ENCODE data around the gene TFDP2.
"Not testable (repeated sequence)": the region's sequence is repeated elsewhere in the genome, so short reads cannot be mapped to it uniquely, and the experiment has no call there.

The TFDP2 gene, protein sequence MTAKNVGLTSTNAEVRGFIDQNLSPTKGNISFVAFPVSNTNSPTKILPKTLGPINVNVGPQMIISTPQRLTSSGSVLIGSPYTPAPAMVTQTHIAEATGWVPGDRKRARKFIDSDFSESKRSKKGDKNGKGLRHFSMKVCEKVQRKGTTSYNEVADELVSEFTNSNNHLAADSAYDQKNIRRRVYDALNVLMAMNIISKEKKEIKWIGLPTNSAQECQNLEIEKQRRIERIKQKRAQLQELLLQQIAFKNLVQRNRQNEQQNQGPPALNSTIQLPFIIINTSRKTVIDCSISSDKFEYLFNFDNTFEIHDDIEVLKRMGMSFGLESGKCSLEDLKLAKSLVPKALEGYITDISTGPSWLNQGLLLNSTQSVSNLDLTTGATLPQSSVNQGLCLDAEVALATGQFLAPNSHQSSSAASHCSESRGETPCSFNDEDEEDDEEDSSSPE

DNA sequence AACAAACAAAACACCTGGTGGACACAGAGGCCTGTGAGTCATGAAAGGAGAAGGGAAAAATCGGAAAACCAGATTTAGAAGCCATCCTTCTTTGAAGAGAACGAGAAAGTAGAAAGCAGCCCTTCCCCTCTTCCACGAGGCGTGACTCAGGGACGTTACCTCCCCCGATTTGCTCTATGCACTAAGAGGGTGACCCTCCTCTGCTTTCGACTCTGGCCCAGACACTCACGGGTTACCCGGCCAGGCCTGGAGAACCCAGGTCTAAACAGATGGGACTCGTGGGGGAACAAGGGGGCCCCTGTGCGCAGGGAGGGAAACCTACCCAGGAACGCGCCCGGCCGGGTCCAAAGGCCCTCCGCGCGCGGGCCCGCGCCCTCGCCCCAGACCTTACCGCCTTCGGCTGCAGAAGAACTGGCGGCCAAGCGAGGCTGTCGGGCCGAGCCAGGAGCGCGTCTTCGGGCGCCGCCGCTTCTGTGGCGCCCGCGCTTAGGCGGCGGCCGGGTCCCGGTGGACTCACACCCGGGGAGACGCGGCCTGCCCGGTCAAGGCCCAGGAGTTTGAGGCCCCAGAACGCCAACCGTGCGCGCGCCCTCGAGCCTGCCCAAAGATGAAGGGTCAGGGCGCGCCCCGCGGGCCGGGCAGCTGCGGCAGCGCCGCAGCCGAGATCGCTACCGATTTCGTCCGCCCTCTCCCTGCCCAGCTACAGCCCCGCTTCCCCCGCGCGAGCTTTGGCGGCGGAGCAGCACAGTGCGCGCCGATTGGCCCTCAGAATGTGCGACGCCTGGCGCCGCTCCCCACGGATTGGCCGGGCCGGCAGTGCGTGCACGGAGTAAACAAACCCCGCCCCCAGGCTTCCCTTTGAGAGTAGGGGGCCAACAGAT lies at the start of gene TFDP2:
Gene TFDP2, minus strand, starts transcription at position 753 of the 881 bp plus-strand sequence. CDS start 47,795 bp downstream, outside the sequence.
- peak; percentile 76 for DNase-seq

DNA sequence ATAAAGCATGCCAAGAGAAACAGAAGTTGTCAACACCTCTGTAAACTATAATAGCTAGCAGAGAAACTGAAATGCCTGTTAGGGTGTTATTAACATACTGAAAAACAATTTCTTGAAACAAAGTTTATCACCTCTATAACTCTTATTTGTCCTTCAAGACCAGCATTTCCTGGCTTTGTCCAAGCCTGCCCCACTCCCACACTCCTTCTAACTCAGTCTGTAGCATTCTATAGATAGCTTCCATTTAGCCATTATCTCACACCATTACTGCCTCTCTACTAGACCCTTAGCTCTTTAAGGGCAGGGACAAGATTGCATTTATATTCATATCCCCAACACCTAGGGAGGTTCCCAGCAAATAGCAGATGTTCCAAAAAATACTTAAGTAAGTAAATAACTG lies 39.5 kb upstream of the TFDP2 start:
- no peak for DNase-seq

DNA sequence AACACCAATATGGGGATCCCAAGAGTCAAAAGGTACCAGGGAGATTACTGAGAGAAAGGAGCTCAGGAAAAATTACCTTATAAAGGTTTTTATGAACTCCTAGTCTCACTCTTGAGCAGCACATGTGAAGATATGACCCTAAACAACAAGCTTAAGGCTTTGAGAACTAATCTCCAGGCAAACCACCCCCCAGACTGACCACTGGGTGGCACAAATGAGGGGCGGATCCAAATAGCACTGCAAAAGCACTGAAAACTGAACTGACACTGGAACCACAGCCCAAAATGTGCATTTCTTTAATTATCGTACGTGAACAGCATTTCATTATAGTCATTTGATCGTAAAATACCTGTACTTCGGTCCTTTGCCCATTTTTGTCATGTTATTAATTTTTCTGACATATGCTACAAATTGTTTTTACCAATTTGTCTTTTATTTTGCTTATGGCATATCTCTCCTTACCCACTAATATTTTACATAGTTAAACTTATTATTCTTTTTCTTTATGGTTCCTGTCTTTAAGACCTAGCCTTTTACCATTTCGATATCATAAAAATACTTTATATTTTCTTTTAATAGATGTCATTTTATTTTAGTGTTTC lies 31.5 kb upstream of the TFDP2 start:
- no peak for DNase-seq

DNA sequence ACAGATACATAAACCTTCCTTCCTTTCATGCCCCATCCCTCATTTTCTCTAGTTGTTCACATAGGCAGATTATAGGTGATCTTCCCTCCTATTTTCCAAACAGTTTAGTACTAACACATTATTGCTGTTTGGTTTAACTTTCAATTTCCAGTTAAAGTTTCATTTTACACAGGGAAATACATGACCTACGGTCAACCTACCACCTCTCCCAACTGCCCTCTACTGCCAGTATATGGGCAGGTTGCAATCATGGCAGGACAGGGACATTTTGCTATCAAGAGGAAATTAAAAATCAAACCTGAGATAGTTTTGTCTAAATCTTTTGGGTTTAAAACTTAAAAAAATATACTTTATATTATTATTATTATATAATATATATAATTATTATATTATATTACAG lies 26.1 kb upstream of the TFDP2 start:
- DNase-seq: no peak

DNA sequence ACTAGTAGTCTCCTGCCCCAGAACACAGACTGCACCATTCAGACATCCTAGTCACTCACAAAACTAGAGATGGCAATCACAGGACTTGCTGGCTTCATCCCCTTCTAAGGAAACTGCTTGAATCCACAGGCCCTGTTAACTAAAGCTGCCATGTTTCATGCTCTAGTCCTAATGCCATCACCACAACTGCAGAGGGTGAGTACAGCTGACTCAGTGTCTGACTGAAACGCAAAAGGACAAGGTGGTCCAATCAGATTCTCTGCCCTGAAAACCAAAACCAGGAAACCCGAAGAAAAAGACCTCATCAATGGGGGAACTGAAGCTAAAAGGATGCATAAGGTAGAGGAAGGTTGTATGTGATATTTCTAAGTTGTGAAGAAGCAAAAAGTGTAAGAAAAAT lies 25.2 kb upstream of the TFDP2 start:
- DNase-seq: no peak

DNA sequence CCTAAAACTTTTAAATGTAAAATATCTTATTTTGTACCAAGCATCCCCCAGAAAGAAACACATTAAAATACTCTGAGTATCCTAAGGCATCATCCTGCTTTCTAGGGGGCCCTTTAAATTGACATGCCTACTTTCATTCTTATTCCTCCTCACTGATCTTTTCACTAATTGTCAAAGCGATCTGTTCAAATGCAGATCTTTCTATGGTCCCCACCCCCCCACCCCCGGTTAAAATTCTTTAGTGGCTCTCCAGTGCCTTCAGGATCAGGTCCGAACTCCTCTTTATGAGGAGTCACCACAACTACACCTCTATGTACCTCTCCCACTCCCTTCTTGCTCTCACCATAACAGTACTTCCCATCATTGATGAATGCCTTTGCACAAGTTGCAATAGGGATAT lies 19.2 kb upstream of the TFDP2 start:
- DNase-seq: no peak

DNA sequence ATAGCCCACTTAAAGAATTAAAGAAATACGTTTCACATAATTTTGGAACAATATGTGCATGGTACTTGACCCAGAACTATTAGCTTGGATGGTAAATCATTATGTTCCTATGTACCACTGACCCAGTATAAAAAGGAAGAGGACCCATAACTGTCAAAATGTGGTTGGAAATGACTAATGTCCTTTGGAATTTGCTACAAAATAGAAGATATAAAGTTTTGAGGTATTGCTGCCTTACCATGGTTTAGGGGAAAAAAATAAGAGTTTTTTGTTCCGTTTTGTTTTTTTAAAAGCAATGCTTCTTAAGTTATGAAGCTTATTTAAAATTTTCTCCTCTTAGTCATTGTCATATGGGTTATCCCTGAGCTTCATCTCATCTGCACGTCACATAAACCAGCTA lies 15.8 kb upstream of the TFDP2 start:
- DNase-seq: no peak

DNA sequence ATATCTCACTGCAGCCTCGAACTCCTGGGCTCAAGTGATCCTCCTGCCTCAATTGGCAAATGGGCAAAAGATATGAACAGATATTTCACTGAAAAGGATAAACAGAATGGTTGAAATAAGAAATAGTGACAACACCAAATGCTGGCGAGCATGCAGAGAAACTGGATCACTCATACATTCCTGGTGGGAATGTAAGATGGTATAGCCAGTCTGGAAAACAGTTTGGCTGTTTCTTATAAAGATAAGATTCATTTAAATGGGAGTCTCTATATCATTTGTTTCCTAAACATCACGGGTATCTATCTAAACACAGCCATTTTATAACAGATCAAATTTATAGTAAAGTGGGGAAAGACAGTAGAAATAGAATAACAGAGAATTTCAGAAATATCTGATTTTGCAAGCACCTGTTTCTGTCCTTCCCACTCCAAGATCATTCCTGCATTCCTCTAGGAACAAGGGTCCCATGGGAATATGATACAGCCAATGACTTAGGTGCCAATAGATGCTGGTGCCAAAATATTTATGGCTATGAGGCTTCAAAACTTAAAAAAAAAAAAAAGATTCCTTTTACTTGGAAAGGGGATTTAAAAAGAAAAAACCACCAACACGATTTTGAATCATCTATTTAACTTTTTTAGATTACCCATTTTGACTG lies 9.9 kb upstream of the TFDP2 start:
- no peak for DNase-seq

DNA sequence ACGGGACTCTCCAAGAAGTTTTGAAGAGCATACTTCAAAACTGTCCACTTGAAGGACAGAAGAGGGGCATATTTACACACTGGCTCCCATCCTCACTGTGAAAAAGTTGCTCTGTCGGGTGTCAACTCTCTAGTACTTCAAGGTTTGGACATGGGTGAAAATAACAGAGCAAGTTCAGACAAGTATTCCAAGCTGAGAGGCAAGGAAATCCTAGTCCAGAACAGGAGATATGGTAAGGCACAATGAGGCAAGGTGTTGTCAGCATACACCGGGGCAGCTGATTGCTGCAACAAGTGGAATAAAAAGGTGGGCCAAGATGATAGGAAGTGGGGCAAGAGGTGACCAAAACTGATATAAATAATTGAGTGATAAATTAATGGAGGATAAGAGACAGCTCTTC lies 4.8 kb upstream of the TFDP2 start:
- DNase-seq: no peak

DNA sequence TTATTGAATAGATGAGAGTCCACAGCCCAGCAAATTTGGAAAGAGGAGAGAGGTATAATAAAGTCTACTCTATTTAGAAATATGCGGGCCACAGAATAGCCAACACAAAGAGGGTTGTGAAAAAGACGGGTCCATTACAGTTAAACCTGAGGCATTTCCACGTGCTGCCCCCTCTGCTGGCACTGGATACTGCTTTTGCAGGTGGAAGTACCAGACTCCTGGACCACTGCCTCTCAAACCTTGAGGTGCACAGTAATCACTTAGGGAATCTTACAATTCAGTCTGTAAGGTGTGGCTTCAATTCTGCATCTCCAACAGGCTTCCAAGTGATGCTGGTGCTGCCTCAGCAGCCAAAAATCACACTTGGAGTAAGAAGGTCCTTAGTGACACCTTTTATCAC lies 3.0 kb upstream of the TFDP2 start:
- no peak for DNase-seq

DNA sequence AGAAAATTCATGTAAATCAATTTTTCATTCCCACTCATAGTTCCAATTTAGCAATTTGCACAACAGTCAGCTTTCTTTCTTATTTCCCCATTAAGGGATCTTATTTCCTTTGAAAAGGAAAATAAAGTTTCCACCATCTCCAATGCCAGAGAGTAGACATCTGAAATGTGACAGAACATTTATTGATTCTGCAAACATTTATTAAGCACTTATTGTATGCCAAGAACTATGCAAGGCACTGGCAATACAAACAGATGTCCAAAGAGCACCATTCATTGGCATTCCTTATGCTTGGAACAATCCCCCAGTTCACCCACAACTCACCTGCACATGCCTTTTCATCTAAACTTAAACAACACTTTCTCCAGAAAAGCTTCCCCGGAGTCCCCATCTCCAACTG lies 2.5 kb upstream of the TFDP2 start:
- no peak for DNase-seq

DNA sequence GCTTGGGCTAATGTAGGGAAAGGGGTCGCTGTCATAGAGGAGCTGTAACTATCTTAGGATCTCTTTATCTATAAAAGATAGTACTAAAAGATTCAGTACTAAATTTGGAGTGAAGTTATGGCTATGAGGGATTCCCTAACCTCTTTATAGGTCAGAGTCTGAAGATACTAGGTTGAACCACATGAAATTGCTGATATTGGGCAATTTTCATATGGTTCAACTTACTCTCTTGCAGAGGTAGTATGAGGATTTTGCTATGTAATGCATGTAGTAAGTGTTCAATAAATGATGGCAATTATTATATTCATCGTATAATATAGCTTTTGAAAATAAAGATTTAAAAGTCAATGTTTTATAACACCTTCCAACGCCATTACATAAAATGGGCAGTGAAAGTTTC lies 1.9 kb upstream of the TFDP2 start:
- DNase-seq: no peak

DNA sequence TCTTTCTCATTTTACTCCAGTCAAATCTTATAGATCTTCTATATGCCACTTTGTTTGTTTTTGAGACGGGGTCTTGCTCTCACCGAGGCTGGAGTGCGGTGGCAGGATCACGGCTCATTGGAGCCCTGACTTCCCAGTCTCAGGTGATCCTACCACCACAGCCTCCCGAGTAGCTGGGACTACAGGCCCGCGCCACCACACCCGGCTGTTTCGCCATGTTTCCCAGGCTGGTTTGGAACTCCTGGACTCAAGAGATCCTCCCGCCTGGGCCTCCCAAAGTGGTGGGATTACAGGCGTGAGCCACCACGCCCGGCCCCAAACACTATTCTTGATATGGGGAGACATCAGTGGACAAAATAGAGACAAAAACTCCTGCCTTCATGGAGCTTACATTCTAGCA lies 927 bp upstream of the TFDP2 start:
- DNase-seq: no peak

DNA sequence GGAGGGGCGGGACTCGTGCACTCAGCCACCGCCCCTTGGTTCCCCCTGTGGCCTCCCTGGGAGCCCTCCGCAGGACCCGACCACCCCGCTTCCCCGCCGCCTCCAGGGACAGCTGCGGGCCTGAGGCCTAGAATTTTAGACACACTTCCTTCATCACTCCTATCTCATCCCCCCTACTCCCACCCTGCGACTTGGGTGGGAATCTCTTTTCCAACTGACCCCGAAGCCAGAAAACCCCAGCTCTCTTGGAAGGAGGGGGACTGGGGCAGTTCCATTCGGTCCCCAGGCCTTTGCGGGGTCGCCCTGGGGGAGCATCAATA lies 289 bp upstream of the TFDP2 start:
- no peak for DNase-seq

DNA sequence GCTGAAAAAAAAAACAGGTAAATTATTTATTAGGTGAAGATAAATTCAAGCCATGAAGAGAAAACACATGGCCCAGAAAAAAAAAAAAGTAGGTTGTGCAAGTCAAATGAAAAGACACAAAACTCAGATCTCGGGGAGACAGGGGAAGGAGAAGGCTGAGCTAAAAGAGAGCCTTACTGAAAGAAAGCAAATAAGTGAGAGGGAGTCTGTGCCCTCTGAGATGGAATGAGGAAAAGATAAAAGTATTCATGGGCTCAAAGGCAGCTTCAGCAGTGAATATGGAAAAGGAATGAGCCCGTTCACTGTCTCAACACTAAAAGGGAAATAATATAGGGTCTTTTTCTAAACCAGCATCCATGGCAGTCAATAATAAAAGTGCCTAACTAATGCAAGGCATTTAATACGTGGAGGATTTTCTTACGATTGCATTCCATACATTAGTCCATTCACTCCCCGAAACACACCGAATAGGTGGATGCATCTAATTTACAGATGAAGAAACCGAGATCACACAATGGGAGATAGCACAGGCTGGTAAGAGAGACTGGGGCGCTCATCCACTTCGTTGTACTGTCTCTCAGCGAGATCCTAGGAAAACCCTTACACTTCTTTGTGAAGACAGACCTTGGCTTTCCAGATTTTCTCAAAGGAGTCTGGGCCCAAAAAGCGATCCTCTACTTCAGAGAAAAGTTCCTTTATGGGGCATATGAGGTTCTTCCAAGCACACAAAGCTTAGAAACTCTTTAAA lies 1.1 kb downstream of the TFDP2 start:
- DNase-seq: no peak

DNA sequence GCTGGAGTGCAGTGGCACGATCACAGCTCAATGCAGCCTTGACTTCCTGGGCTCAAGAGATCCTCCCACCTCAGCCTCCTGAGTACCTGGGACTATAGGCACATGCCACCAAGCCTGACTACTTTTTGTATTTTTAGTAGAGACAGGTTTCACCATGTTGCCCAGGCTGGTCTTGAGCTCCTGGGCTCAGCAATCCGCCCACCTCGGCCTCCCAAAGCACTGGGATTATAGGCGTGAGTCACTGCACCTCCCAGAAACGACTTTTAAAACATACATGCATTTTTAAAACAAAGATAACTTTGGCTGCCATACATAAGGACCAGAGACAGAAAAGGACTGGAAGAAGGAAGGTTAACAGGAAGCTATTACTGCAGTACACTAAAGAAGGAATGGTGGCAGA lies 4.8 kb downstream of the TFDP2 start:
- DNase-seq: not testable (repeated sequence)

DNA sequence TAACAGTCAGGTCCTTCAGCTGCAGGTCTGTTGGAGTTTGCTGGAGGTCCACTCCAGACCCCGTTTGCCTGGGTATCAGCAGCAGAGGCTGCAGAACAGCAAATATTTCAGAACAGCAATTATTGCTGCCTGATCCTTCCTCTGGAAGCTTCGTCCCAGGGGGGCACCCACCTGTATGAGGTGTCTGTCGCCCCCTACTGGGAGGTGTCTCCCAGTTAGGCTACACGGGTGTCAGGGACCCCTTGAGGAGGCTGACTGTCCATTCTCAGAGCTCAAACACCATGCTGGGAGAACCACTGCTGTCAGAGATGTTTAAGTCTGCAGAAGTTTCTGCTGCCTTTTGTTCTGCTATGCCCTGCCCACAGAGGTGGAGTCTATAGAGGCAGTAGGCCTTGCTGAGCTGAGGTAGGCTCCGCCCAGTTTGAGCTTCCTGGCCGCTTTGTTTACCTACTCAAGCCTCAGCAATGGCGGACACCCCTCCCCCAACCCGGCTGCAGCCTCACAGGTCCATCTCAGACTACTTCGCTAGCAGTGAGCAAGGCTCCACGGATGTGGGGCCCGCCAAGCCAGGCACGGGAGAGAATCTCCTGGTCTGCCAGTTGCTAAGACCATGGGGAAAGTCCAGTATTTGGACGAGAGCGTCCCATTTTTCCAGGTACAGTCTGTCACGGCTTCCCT lies 8.6 kb downstream of the TFDP2 start:
- not testable (repeated sequence) for DNase-seq

DNA sequence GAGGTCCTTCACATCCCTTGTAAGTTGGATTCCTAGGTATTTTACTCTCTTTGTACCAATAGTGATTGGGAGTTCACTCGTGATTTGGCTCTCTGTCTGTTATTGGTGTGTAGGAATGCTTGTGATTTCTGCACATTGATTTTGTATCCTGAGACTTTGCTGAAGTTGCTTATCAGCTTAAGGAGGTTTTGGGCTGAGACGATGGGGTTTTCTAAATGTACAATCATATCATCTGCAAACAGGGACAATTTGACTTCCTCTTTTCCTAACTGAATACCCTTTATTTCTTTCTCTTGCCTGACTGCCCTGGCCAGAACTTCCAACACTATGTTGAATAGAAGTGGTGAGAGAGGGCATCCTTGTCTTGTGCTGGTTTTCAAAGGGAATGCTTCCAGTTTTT lies 12.3 kb downstream of the TFDP2 start:
- DNase-seq: not testable (repeated sequence)

DNA sequence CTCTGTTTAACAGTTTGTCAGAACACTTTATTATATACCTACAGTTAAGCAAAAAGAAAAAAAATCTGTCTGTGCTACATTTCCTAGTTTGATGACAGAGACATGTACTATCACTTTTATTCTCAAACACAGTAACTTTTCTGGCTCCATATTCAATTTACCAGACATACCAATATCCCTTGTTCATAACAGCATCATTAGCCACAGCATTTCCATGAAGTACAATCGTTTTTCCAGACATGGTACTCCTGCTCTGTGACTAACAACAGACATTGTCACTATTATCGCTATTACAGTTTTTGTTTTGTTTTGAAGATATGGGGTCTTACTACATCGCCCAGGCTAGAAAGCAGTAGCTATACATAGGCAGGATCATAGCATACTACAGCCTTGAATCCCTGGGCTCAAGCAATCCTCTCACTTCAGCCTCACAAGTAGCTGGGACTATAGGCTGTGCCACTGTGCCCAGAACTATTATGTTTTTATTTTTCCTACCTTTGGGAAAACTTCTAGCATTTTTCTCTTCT lies 14.5 kb downstream of the TFDP2 start:
- DNase-seq: no peak

DNA sequence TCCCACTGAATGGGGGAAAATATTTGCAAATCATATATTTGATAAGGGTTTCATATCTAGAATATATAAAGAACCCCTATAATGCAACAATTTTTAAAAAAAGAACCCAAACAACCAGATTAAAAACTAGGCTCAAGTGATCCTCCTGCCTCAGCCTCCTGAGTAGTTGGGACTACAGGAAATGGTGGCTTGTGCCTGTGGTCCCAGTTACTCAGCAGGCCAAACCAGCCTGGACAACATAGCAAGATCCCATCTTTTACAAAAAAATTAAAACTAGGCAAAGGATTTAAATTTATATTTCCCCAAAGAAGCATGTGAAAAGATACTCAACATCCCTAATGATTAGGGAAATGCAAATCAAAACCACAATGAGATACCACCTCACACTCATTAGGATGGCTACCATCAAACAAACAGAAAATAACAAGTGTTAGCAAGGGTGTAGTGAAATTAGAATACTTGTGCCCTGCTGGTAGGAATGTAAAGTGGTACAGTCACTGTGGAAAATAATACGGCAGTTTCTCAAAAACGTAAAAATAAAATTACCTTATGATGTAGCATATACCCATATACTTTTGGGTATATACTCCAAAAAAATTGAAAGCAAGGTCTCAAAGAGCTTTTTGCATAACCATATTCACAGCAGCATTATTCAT lies 19.7 kb downstream of the TFDP2 start:
- DNase-seq: no peak
